Body of pancreas (tissue), 4 donors: ENCODE data around the gene CERS4.
"Not testable (repeated sequence)": the region's sequence is repeated elsewhere in the genome, so short reads cannot be mapped to it uniquely, and the experiment has no call there.

Experiments used
- CTCF ChIP-seq, 7 experiments: fragments of 450-650 bp in 4 of 7; fragments of 200-600 bp in 3 of 7; sonication (generic) in 3 of 7; IDR thresholded peaks; one replicate each; pipeline ENCODE4 v1.5.1; 2016 to 2019; ENCODE audit warnings: antibody characterized with exemption in 7 of 7
- POLR2A ChIP-seq, 3 donors: fragments of 450-650 bp; IDR thresholded peaks; one replicate each; pipeline ENCODE4 v1.6.1; 2016; ENCODE audit warnings: antibody characterized with exemption in 3 of 3, mild to moderate bottlenecking in 2 of 3

GRCh38 chr19:8207326-8207725 is 1.8 kb upstream of the CERS4 start:
- not testable (repeated sequence) for TF ChIP-seq CTCF, POLR2A (IDR thresholded peaks at IDR 0.05)
